ENCODE measurements around the gene FKBP2.

FKBP2 gene

GRCh38 chr11:64285885-64286800, 45.2 kb downstream of the FKBP2 start:
- peak; percentile 65 for DNase-seq (ENCODE audit: low spot score)

GRCh38 chr11:64286801-64287159, 45.9 kb downstream of the FKBP2 start:
- no peak for DNase-seq (ENCODE audit: low spot score)

GRCh38 chr11:64287676-64288352, 46.9 kb downstream of the FKBP2 start:
- DNase-seq (ENCODE audit: low spot score) = no peak

- no peak for DNase-seq (ENCODE audit: low spot score)
Observed at GRCh38 chr11:64288353-64288750, 47.5 kb downstream of the FKBP2 start.

GRCh38 chr11:64289002-64289564, 48.2 kb downstream of the FKBP2 start:
- no peak for DNase-seq (ENCODE audit: low spot score)

- no peak for DNase-seq (ENCODE audit: low spot score)
Observed at GRCh38 chr11:64290352-64291261, 49.7 kb downstream of the FKBP2 start.

- no peak for DNase-seq (ENCODE audit: low spot score)
Observed at GRCh38 chr11:64291262-64291751, 50.4 kb downstream of the FKBP2 start, which contains the start of gene KCNK4. TSS of gene KCNK4 (plus strand) at chr11:64291302. CDS start at chr11:64293019, 1,717 bp downstream.

- no peak for DNase-seq (ENCODE audit: low spot score)
Observed at GRCh38 chr11:64291752-64292459, 51.0 kb downstream of the FKBP2 start.

GRCh38 chr11:64292460-64293254, 51.8 kb downstream of the FKBP2 start:
- no peak for DNase-seq (ENCODE audit: low spot score)
